CD4-positive, alpha-beta T cell (primary cell): Measurements from ENCODE around the gene DDX28. TPM values are rescaled to one million over a fixed set of nuclear protein-coding genes. Genes with fewer than 3 reads are reported as not detected.
A peak's percentile ranks its signal among the peaks of the same experiment; 100 is the strongest.
"Not testable (repeated sequence)": the region's sequence is repeated elsewhere in the genome, so short reads cannot be mapped to it uniquely, and the experiment has no call there.

Experiments
- ATAC-seq: fragments of 200-7000 bp; cut with Tn5 transposase; one replicate; pipeline ENCODE4 v1.10.0; 2022; ENCODE audit warnings: mild to moderate bottlenecking; ENCODE audit not compliant: poor library complexity
- CTCF ChIA-PET: fragments of 350-600 bp; sonication (Branson Sonifier 250); formaldehyde crosslinking; loops from one replicate; lab custom pipeline; 2021; ENCODE audit warnings: antibody characterized with exemption, inconsistent platforms; lab: Charles Lee
- POLR2A ChIA-PET: fragments of 350-600 bp; sonication (Branson Sonifier 250); formaldehyde crosslinking; loops from one replicate; lab custom pipeline; 2021; ENCODE audit warnings: antibody characterized with exemption, inconsistent platforms; lab: Charles Lee
- DNase-seq, 14 experiments: peaks; one replicate each; pipeline ENCODE4 v3.0.0-alpha.2; 2013 to 2020; ENCODE audit warnings: mixed read lengths in 2 of 14
- H3K27ac ChIP-seq, 2 donors: one replicate each; pipeline versions ENCODE4 v1.5.1 to v1.7.0; 2013; ENCODE audit warnings: low read length in 2 of 2, low read depth in 1 of 2, mild to moderate bottlenecking in 1 of 2
- H3K27me3 ChIP-seq, 2 experiments: 1 replicate in 1 of 2; 2 replicates in 1 of 2; pipeline versions ENCODE4 v1.6.1 to v1.7.0; 2013; ENCODE audit warnings: low read length in 2 of 2, control low read depth in 1 of 2, mild to moderate bottlenecking in 1 of 2, moderate library complexity in 1 of 2; ENCODE audit not compliant: insufficient read depth in 2 of 2, control insufficient read depth in 1 of 2
- H3K36me3 ChIP-seq: one replicate; pipeline ENCODE4 v1.6.1; 2013; ENCODE audit warnings: low read length, control low read depth; ENCODE audit not compliant: insufficient read depth
- H3K4me1 ChIP-seq: one replicate; pipeline ENCODE4 v1.6.1; 2013; ENCODE audit warnings: low read length, control low read depth; ENCODE audit not compliant: insufficient read depth
- H3K4me3 ChIP-seq: one replicate; pipeline ENCODE4 v1.5.1; 2013; ENCODE audit warnings: mild to moderate bottlenecking, low read length, moderate library complexity
- H3K9me3 ChIP-seq, 2 experiments: 1 replicate in 1 of 2; 2 replicates in 1 of 2; pipeline versions ENCODE4 v1.6.1 to v1.7.0; 2013; ENCODE audit warnings: low read length in 2 of 2, mild to moderate bottlenecking in 2 of 2, control low read depth in 1 of 2, moderate library complexity in 1 of 2; ENCODE audit not compliant: control insufficient read depth in 1 of 2, insufficient read depth in 1 of 2
- H3K27ac Mint-ChIP-seq: one replicate; pipeline ENCODE4 v1.8.0; 2020; ENCODE audit warnings: mixed read lengths
- H3K27me3 Mint-ChIP-seq: one replicate; pipeline ENCODE4 v1.8.0; 2021; ENCODE audit warnings: mixed read lengths
- H3K36me3 Mint-ChIP-seq: one replicate; pipeline ENCODE4 v1.8.0; 2021; ENCODE audit warnings: low read depth, mixed read lengths
- H3K4me1 Mint-ChIP-seq: one replicate; pipeline ENCODE4 v1.8.0; 2021; ENCODE audit warnings: low read depth, mixed read lengths
- H3K4me3 Mint-ChIP-seq: one replicate; pipeline ENCODE4 v1.8.0; 2020; ENCODE audit warnings: mild to moderate bottlenecking, mixed read lengths
- H3K9me3 Mint-ChIP-seq: one replicate; pipeline ENCODE4 v1.8.0; 2020; ENCODE audit warnings: mixed read lengths
- CTCF ChIP-seq: fragments of 200-600 bp; IDR thresholded peaks from one replicate; pipeline ENCODE4 v1.8.0; 2022; ENCODE audit warnings: antibody characterized with exemption, mild to moderate bottlenecking
- intact Hi-C, 2 experiments: fragments of 100-400 bp; cut with DNase I in 1 of 2; cut with micrococcal nuclease in 1 of 2; formaldehyde crosslinking; loops; one replicate each; pipeline versions ENCODE4 v1.15.1 to v1.9.0; 2023 to 2025; cut with DNase I, micrococcal nuclease
- total RNA-seq, 174 experiments: library from RNA in 2 of 174; stranded (reverse) in 2 of 174; gene quantifications; one replicate each; pipeline ENCODE4 v1.2.3 and lab custom pipeline; 2021 to 2026

DDX28 gene
- total RNA-seq, 2 experiments from 2014 or later: 18.9 to 19.4 TPM

GRCh38 chr16:68035227-68035626 is 12.2 kb upstream of the DDX28 start:
- DNase-seq (no peak), ATAC-seq (no peak)
- H3K4me3 ChIP-seq: no peak overlapping the region
- Mint-ChIP-seq H3K36me3 (peaks cover 29% of the 10 kb centered on the region), H3K27me3 (no peaks in the 10 kb centered on the region), H3K4me1 (peaks cover 6% of the 10 kb centered on the region), H3K9me3 (no peaks in the 10 kb centered on the region), H3K4me3 (no peak overlapping the region), H3K27ac (no peak overlapping the region)
- ChIA-PET CTCF (no interaction called here), POLR2A (interaction anchor here (0.6 kb wide), 1 partner anchor 27 kb away, joined by 3 read pairs; no protein-coding TSS in a partner anchor)
- H3K27ac ChIP-seq: no peak overlapping the region
- intact Hi-C loops: no loop called here
- no peak for TF ChIP-seq CTCF
- H3K9me3 ChIP-seq: no peaks in the 10 kb centered on the region
- peaks cover 6% of the 10 kb centered on the region for H3K4me1 ChIP-seq
- H3K27me3 ChIP-seq: no peaks in the 10 kb centered on the region
- peaks cover 10% of the 10 kb centered on the region for H3K36me3 ChIP-seq

GRCh38 chr16:68033101-68033500 is 10.1 kb upstream of the DDX28 start:
- DNase-seq (no peak), ATAC-seq (no peak)
- Mint-ChIP-seq H3K4me1 (no peaks in the 10 kb centered on the region), H3K9me3 (no peaks in the 10 kb centered on the region), H3K36me3 (peaks cover 24% of the 10 kb centered on the region), H3K27ac (no peak overlapping the region), H3K27me3 (no peaks in the 10 kb centered on the region), H3K4me3 (no peak overlapping the region)
- no peak for TF ChIP-seq CTCF
- Histone ChIP-seq H3K4me3 (no peak overlapping the region), H3K27ac (no peak overlapping the region), H3K27me3 (no peaks in the 10 kb centered on the region), H3K9me3 (no peaks in the 10 kb centered on the region), H3K36me3 (peaks cover 13% of the 10 kb centered on the region), H3K4me1 (peaks cover 3% of the 10 kb centered on the region)
- intact Hi-C loops: no loop called here
- ChIA-PET POLR2A (interaction anchor here (0.7 kb wide), 1 partner anchor 11 kb away, joined by 4 read pairs; no protein-coding TSS in a partner anchor), CTCF (no interaction called here)

GRCh38 chr16:68031951-68032350 is 8.9 kb upstream of the DDX28 start:
- Mint-ChIP-seq H3K4me3 (no peak overlapping the region), H3K27ac (no peak overlapping the region), H3K27me3 (no peaks in the 10 kb centered on the region), H3K4me1 (peaks cover 7% of the 10 kb centered on the region), H3K36me3 (peaks cover 29% of the 10 kb centered on the region), H3K9me3 (no peaks in the 10 kb centered on the region)
- DNase-seq: peak in 1 of 14 experiments; percentile 24
- H3K4me1 ChIP-seq: peaks cover 3% of the 10 kb centered on the region
- TF ChIP-seq CTCF: no peak
- no peak overlapping the region for H3K4me3 ChIP-seq
- H3K36me3 ChIP-seq: peaks cover 14% of the 10 kb centered on the region
- intact Hi-C loops: no loop called here
- no peak overlapping the region for H3K27ac ChIP-seq
- H3K9me3 ChIP-seq: no peaks in the 10 kb centered on the region
- ATAC-seq: no peak
- ChIA-PET POLR2A (no interaction called here), CTCF (no interaction called here)
- H3K27me3 ChIP-seq: no peaks in the 10 kb centered on the region

GRCh38 chr16:68030108-68030507 is 7.1 kb upstream of the DDX28 start:
- H3K9me3 ChIP-seq, H3K27ac Mint-ChIP-seq, H3K4me1 ChIP-seq, H3K27ac ChIP-seq, H3K4me3 ChIP-seq, H3K9me3 Mint-ChIP-seq, intact Hi-C loops, POLR2A ChIA-PET, DNase-seq, H3K4me3 Mint-ChIP-seq, H3K27me3 Mint-ChIP-seq, H3K27me3 ChIP-seq, ATAC-seq: not testable (repeated sequence)
- H3K36me3 Mint-ChIP-seq: peaks cover 39% of the 10 kb centered on the region
- peaks cover 12% of the 10 kb centered on the region for H3K4me1 Mint-ChIP-seq
- CTCF ChIA-PET: interaction anchor here (1.2 kb wide), 1 partner anchor 10 kb away, joined by 4 read pairs; no protein-coding TSS in a partner anchor
- H3K36me3 ChIP-seq: peaks cover 16% of the 10 kb centered on the region
